H1 (cell line): Measurements from ENCODE around the gene STK11IP. TPM values are rescaled to one million over a fixed set of nuclear protein-coding genes. Genes with fewer than 3 reads are reported as not detected.

ENCODE experiments used
- CTCF ChIA-PET: fragments of 300-600 bp; sonication (Branson Sonifier 250); formaldehyde crosslinking; loops from one replicate; lab custom pipeline; 2021; ENCODE audit not compliant: partially characterized antibody; lab: Charles Lee
- POLR2A ChIA-PET: fragments of 300-600 bp; sonication (Branson Sonifier 250); formaldehyde crosslinking; loops from one replicate; lab custom pipeline; 2021; ENCODE audit warnings: inconsistent platforms; ENCODE audit not compliant: partially characterized antibody; lab: Charles Lee
- DNase-seq, 2 experiments: peaks; one replicate each; pipeline versions ENCODE4 v3.0.0 to v3.0.0-alpha.2; 2010 to 2022; ENCODE audit warnings: low spot score in 2 of 2, low read depth in 1 of 2, mixed read lengths in 1 of 2
- FAIRE-seq: peaks from 2 replicates; lab custom pipeline; 2011; peaks lifted over from hg19 to GRCh38; lab: Jason Lieb, UNC
- H2AFZ ChIP-seq: 2 replicates; pipeline ENCODE4 v1.8.1; 2012; ENCODE audit warnings: low read length, inconsistent platforms
- H2AK5ac ChIP-seq: 2 replicates; pipeline ENCODE4 v1.6.1; 2013; ENCODE audit warnings: low read depth, low read length
- H2BK120ac ChIP-seq: replicated peaks from 2 replicates; pipeline ENCODE3; 2013; ENCODE audit warnings: low read depth, low read length, inconsistent platforms
- H2BK12ac ChIP-seq: 2 replicates; pipeline ENCODE4 v1.6.1; 2013; ENCODE audit warnings: low read depth, low read length
- H2BK15ac ChIP-seq: 2 replicates; pipeline ENCODE4 v1.6.1; 2013; ENCODE audit warnings: low read length
- H2BK20ac ChIP-seq: 2 replicates; pipeline ENCODE4 v1.6.1; 2013; ENCODE audit warnings: low read length
- H2BK5ac ChIP-seq: 2 replicates; pipeline ENCODE4 v1.6.1; 2013; ENCODE audit warnings: low read depth, low read length
- H3K14ac ChIP-seq: 2 replicates; pipeline ENCODE4 v1.6.1; 2013; ENCODE audit warnings: inconsistent platforms; ENCODE audit not compliant: insufficient read length
- H3K18ac ChIP-seq: 2 replicates; pipeline ENCODE4 v1.6.1; 2013; ENCODE audit warnings: low read length; ENCODE audit errors: extremely low read depth
- H3K23ac ChIP-seq: 2 replicates; pipeline ENCODE4 v1.6.1; 2013; ENCODE audit warnings: inconsistent platforms; ENCODE audit not compliant: insufficient read length
- H3K23me2 ChIP-seq: 2 replicates; pipeline ENCODE4 v1.6.1; 2013; ENCODE audit warnings: low read depth, low read length
- H3K27ac ChIP-seq: 2 replicates; pipeline ENCODE4 v1.6.1; 2011; ENCODE audit warnings: low read depth, low read length, inconsistent platforms
- H3K27me3 ChIP-seq, 4 experiments: replicated peaks in 1 of 4; 1 replicate in 1 of 4; 2 replicates in 3 of 4; pipeline versions ENCODE4 v1.6.1 to v1.8.1; 2011 to 2013; ENCODE audit warnings: low read length in 3 of 4, mild to moderate bottlenecking in 3 of 4, inconsistent platforms in 2 of 4, mixed read lengths in 2 of 4, moderate library complexity in 1 of 4; ENCODE audit not compliant: control insufficient read depth in 3 of 4, insufficient read depth in 3 of 4; ENCODE audit errors: extremely low read depth in 1 of 4
- H3K36me3 ChIP-seq, 4 experiments: 2 replicates each; pipeline versions ENCODE4 v1.6.1 to v1.8.1; 2011 to 2013; ENCODE audit warnings: mild to moderate bottlenecking in 4 of 4, low read length in 3 of 4, moderate library complexity in 2 of 4, control low read depth in 1 of 4, inconsistent platforms in 1 of 4; ENCODE audit not compliant: insufficient read depth in 4 of 4, control insufficient read depth in 2 of 4
- H3K4ac ChIP-seq: replicated peaks from 2 replicates; pipeline ENCODE3; 2013; ENCODE audit warnings: low read length, low read depth, mixed read lengths, inconsistent platforms; ENCODE audit not compliant: insufficient read length
- H3K4me1 ChIP-seq, 4 experiments: replicated peaks in 1 of 4; 1 replicate in 1 of 4; 2 replicates in 3 of 4; pipeline versions ENCODE4 v1.6.1 to v1.8.1; 2011 to 2013; ENCODE audit warnings: low read length in 3 of 4, inconsistent platforms in 2 of 4, mixed read lengths in 1 of 4; ENCODE audit not compliant: insufficient read depth in 4 of 4, control insufficient read depth in 3 of 4
- H3K4me2 ChIP-seq, 2 experiments: 2 replicates each; pipeline versions ENCODE4 v1.6.1 to v1.8.1; 2011 to 2013; ENCODE audit warnings: low read depth in 2 of 2, low read length in 2 of 2, control low read depth in 1 of 2, inconsistent platforms in 1 of 2, mild to moderate bottlenecking in 1 of 2; ENCODE audit not compliant: insufficient read depth in 1 of 2
- H3K4me3 ChIP-seq, 4 experiments: fragments of 200-600, 300-600 bp in 1 of 4; sonication (generic), shearing (Covaris generic), sonication (Bioruptor Twin) in 1 of 4; 2 replicates each; pipeline versions ENCODE4 v1.5.1 to v1.8.1; 2011 to 2016; ENCODE audit warnings: low read length in 4 of 4, low read depth in 3 of 4, control low read depth in 2 of 4, inconsistent platforms in 2 of 4, mild to moderate bottlenecking in 2 of 4, mixed read lengths in 1 of 4, moderate library complexity in 1 of 4; ENCODE audit not compliant: insufficient read depth in 2 of 4; ENCODE audit errors: extremely low read depth in 1 of 4
- H3K56ac ChIP-seq: replicated peaks from 2 replicates; pipeline ENCODE3; 2013; ENCODE audit warnings: low read depth, mild to moderate bottlenecking, mixed read lengths, low read length, inconsistent platforms; ENCODE audit not compliant: insufficient read length
- H3K79me1 ChIP-seq: 2 replicates; pipeline ENCODE4 v1.6.1; 2013; ENCODE audit warnings: low read depth, low read length, control low read depth
- H3K79me2 ChIP-seq, 2 experiments: 2 replicates each; pipeline versions ENCODE4 v1.6.1 to v1.8.1; 2012 to 2013; ENCODE audit warnings: low read length in 2 of 2, mild to moderate bottlenecking in 2 of 2, inconsistent platforms in 1 of 2; ENCODE audit not compliant: insufficient read depth in 2 of 2, control insufficient read depth in 1 of 2
- H3K9ac ChIP-seq, 4 experiments: replicated peaks in 1 of 4; 1 replicate in 1 of 4; 2 replicates in 3 of 4; pipeline versions ENCODE4 v1.6.1 to v1.8.1; 2011 to 2013; ENCODE audit warnings: low read depth in 3 of 4, low read length in 3 of 4, control low read depth in 2 of 4, mild to moderate bottlenecking in 2 of 4, moderate library complexity in 2 of 4, inconsistent platforms in 1 of 4; ENCODE audit errors: extremely low read depth in 1 of 4
- H3K9me3 ChIP-seq, 2 experiments: 2 replicates each; pipeline versions ENCODE4 v1.6.1 to v1.8.1; 2012 to 2013; ENCODE audit warnings: mild to moderate bottlenecking in 2 of 2, moderate library complexity in 2 of 2, control low read depth in 1 of 2, inconsistent platforms in 1 of 2, low read depth in 1 of 2, low read length in 1 of 2, mixed read lengths in 1 of 2; ENCODE audit not compliant: insufficient read depth in 2 of 2
- H4K20me1 ChIP-seq, 2 experiments: replicated peaks in 1 of 2; 2 replicates each; pipeline versions ENCODE3 to v1.8.1; 2011 to 2013; ENCODE audit warnings: inconsistent platforms in 2 of 2, low read length in 2 of 2, mild to moderate bottlenecking in 1 of 2; ENCODE audit not compliant: insufficient read depth in 2 of 2, control insufficient read depth in 1 of 2
- H4K5ac ChIP-seq: 2 replicates; pipeline ENCODE4 v1.6.1; 2013; ENCODE audit warnings: low read length, low read depth, mixed read lengths, inconsistent platforms; ENCODE audit not compliant: insufficient read length
- H4K8ac ChIP-seq: 2 replicates; pipeline ENCODE4 v1.8.0; 2013; ENCODE audit warnings: mild to moderate bottlenecking, moderate library complexity, low read length, inconsistent platforms; ENCODE audit not compliant: insufficient read depth; ENCODE audit errors: extremely low read depth
- H4K91ac ChIP-seq: replicated peaks from 2 replicates; pipeline ENCODE3; 2013; ENCODE audit warnings: low read length, mixed read lengths, inconsistent platforms; ENCODE audit not compliant: insufficient read length
- BRCA1 ChIP-seq: IDR thresholded peaks from 2 replicates; pipeline ENCODE4 v1.6.1; 2012; ENCODE audit warnings: low read depth, low read length, improper control_type of control experiment
- CTCF ChIP-seq, 3 experiments: IDR thresholded peaks; 1 replicate in 2 of 3; 2 replicates in 1 of 3; pipeline versions ENCODE4 v1.5.1 to v1.6.1; 2011; ENCODE audit warnings: low read length in 3 of 3, mild to moderate bottlenecking in 3 of 3, inconsistent platforms in 2 of 3, low read depth in 1 of 3, moderate library complexity in 1 of 3; ENCODE audit not compliant: insufficient read depth in 1 of 3; ENCODE audit errors: control extremely low read depth in 1 of 3
- EGR1 ChIP-seq: IDR thresholded peaks from 2 replicates; pipeline ENCODE4 v1.6.1; 2011; ENCODE audit warnings: low read depth, low read length, borderline replicate concordance
- KDM1A ChIP-seq: fragments of 200-600, 300-600 bp; sonication (generic); IDR thresholded peaks from 2 replicates; pipeline ENCODE4 v1.7.1; 2016; ENCODE audit warnings: mild to moderate bottlenecking, low read length, borderline replicate concordance
- KDM4A ChIP-seq: IDR thresholded peaks from one replicate; pipeline ENCODE4 v1.7.1; 2012; ENCODE audit warnings: low read depth, mild to moderate bottlenecking, moderate library complexity, low read length, inconsistent platforms; ENCODE audit not compliant: severe bottlenecking
- KDM5A ChIP-seq: fragments of 200-600 bp; IDR thresholded peaks from 2 replicates; pipeline ENCODE4 v1.7.1; 2012; ENCODE audit warnings: mild to moderate bottlenecking, low read length, inconsistent platforms, mixed read lengths
- NRF1 ChIP-seq: IDR thresholded peaks from 2 replicates; pipeline ENCODE4 v1.6.1; 2011; ENCODE audit warnings: mild to moderate bottlenecking, low read depth, low read length, improper control_type of control experiment
- USF2 ChIP-seq: IDR thresholded peaks from 2 replicates; pipeline ENCODE4 v1.6.1; 2011; ENCODE audit warnings: low read length, improper control_type of control experiment
- WGBS, 2 experiments: shearing (Covaris generic) in 1 of 2; methylation state at CpG; one replicate each; pipeline versions ENCODE4 v1.1.6 to v1.1.7; 2013 to 2015; ENCODE audit warnings: low lambda C conversion rate in 2 of 2, mixed read lengths in 2 of 2, inconsistent platforms in 1 of 2, low coverage in 1 of 2, missing lambda C conversion rate in 1 of 2; ENCODE audit not compliant: insufficient replicate concordance in 2 of 2, insufficient coverage in 1 of 2, insufficient read length in 1 of 2; ENCODE audit errors: extremely low coverage in 1 of 2, missing lambda C conversion rate in 1 of 2; 5-methylcytosine and 5-hydroxymethylcytosine counted together
- polyA plus RNA-seq, 7 experiments: library from polyadenylated mRNA; depleted of rRNA in 3 of 7; stranded (reverse) in 5 of 7; unstranded in 2 of 7; fragments of >200 nt in 5 of 7; fragments of 200-250 nt in 2 of 7; gene quantifications; 1 replicate in 5 of 7; 2 replicates in 1 of 7; 4 replicates in 1 of 7; pipeline versions ENCODE4 v1.2.1 to v1.2.3, GENCODE V29; 2011 to 2013; ENCODE audit warnings: missing spikeins in 2 of 7, mixed read lengths in 2 of 7
- total RNA-seq: library from RNA; stranded (reverse); fragmentation: NEBNext Ultra II Directional; extraction: Animal tissue kit (Norgen Biotek cat#: 25700); gene quantifications from 2 replicates; pipeline ENCODE4 v1.2.1, GENCODE V29; 2021

STK11IP gene
- total and polyA plus RNA-seq, 2 of the 8 experiments (the other 6 are each of a cell fraction or from before 2014, with no cell fraction given): 18.5 to 29.6 TPM

DNA sequence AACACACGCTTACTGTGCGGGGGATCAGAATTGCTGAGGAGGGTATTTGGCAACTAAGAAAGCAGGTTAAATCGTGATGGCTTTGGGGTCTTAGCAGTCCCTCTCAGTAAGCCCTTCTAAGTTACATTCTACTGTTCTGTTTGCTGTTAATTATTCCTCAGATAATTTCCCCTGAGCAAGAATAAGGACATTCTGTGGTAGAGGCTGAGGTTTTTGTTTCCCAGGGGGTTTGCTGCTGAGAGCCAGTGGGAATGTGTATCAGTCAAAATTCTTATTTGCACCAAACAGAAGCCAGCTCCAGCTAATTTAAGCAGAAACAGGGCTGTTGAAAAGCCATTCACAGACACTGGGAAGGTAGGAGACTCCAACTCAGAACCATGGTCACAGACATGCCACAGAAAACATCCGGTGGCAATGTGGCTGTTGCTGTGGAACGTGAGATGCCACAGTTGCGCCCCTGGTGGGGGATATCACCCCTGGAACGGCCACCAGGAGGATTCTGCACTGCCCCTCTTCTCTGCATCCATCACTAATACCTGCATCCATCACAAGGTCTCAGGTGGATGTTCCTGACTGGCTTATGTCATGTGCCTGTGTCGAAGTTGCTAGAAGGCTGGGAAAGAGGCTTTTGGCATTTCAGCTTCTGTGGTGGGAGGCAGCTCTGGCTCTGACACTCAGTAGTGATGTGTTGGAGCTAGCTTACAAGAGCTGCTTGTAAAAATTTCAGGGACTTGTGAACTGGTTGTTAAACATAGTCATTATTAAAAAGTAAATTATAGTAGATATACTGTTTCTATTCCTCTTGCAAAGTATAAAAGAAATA is 53.0 kb downstream of the STK11IP start:
- Histone ChIP-seq H3K4me1 (peaks cover 0 to 5% (median 2%) of the 10 kb centered on the region in 4 experiments; a peak in 3 of 7 replicates), H4K91ac (no peak overlapping the region), H3K14ac (no peak overlapping the region), H2BK15ac (peak overlapping the region; percentile 65; the same call in 1 of the 2 replicates), H3K56ac (no peak overlapping the region), H3K9me3 (no peaks in the 10 kb centered on the region), H3K23ac (no peak overlapping the region), H2BK120ac (no peak overlapping the region), H3K18ac (no peak overlapping the region), H3K23me2 (no peaks in the 10 kb centered on the region), H2BK20ac (no peak overlapping the region), H4K20me1 (no peaks in the 10 kb centered on the region), H3K4me2 (no peak overlapping the region), H3K36me3 (no peaks in the 10 kb centered on the region), H3K27me3 (no peaks in the 10 kb centered on the region), H3K27ac (no peak overlapping the region), H3K9ac (no peak overlapping the region), H2AFZ (no peak overlapping the region), H3K4ac (peak overlapping the region; percentile 35), H3K4me3 (no peak overlapping the region), H4K8ac (no peak overlapping the region), H4K5ac (no peak overlapping the region), H2BK5ac (no peak overlapping the region), H3K79me2 (no peaks in the 10 kb centered on the region), H3K79me1 (no peaks in the 10 kb centered on the region), H2BK12ac (no peak overlapping the region), H2AK5ac (no peak overlapping the region)
- POLR2A ChIA-PET: interaction anchor here (0.6 to 1.4 kb wide), 4 partner anchors 12 to 113 kb away, joined by 3 to 4 read pairs (median 4); partner anchors contain the start of gene TMEM198
- CTCF ChIA-PET: interaction anchor here (0.9 to 5.2 kb wide), 8 partner anchors 8 to 107 kb away, joined by 3 to 34 read pairs (median 5); partner anchors contain the start of genes CHPF and TMEM198
- no peak for DNase-seq
- TF ChIP-seq USF2: no peak
- TF ChIP-seq KDM5A: no peak
- peak; percentile 66; the same call in 1 of the 2 replicates for TF ChIP-seq EGR1
- no peak for TF ChIP-seq KDM1A
- no peak for TF ChIP-seq KDM4A
- TF ChIP-seq CTCF (IDR thresholded peaks at IDR 0.05; ENCODE audit: control extremely low read depth in 1 of 3, insufficient read depth in 1 of 3, low read depth in 1 of 3, low read length in 3 of 3): peak in 2 of 3 experiments; percentile 1 to 9; a peak in 2 of 4 replicates
- TF ChIP-seq NRF1: no peak
- no peak for TF ChIP-seq BRCA1
- WGBS, 2 experiments: 86% methylated on average over 7 of the region's 8 CpGs; no CpG with 5 or more reads in 1 of the 2 experiments
- FAIRE-seq: no peak
